Progenitor cell of endocrine pancreas (in vitro differentiated cells): ENCODE measurements around the gene MPHOSPH9. TPM values are rescaled to one million over a fixed set of nuclear protein-coding genes. Genes with fewer than 3 reads are reported as not detected.
A peak's percentile ranks its signal among the peaks of the same experiment; 100 is the strongest.

Experiments
- DNase-seq: peaks from one replicate; pipeline ENCODE4 v3.0.0; 2021; ENCODE audit warnings: low spot score; ENCODE audit not compliant: unreplicated experiment
- H3K27ac Mint-ChIP-seq: 2 replicates; pipeline ENCODE4 v1.8.0; 2021; ENCODE audit warnings: mild to moderate bottlenecking, moderate library complexity, mixed read lengths
- H3K27me3 Mint-ChIP-seq: 2 replicates; pipeline ENCODE4 v1.8.0; 2021; ENCODE audit warnings: mixed read lengths
- H3K36me3 Mint-ChIP-seq: 2 replicates; pipeline ENCODE4 v1.8.0; 2022; ENCODE audit warnings: mixed read lengths; ENCODE audit not compliant: insufficient read depth
- H3K4me1 Mint-ChIP-seq: 2 replicates; pipeline ENCODE4 v1.8.0; 2021; ENCODE audit warnings: low read depth, mixed read lengths
- H3K4me3 Mint-ChIP-seq: 2 replicates; pipeline ENCODE4 v1.8.0; 2021; ENCODE audit warnings: low read depth, mild to moderate bottlenecking, moderate library complexity, mixed read lengths
- H3K9me3 Mint-ChIP-seq: 2 replicates; pipeline ENCODE4 v1.8.0; 2021; ENCODE audit warnings: low read depth, mixed read lengths
- total RNA-seq: library from RNA; stranded (reverse); gene quantifications from 2 replicates; pipeline ENCODE4 v1.2.1, GENCODE V29; 2021
- TF ChIP-seq, protein P1 (sequence below): fragments of 200-600 bp; sonication (generic); IDR thresholded peaks from one replicate; pipeline ENCODE4 v1.5.0; 2021; ENCODE audit warnings: antibody characterized with exemption, mild to moderate bottlenecking; ENCODE audit not compliant: unreplicated experiment

The MPHOSPH9 gene
- total RNA-seq, 1 donor from 2014 or later: 39.3 TPM

DNA sequence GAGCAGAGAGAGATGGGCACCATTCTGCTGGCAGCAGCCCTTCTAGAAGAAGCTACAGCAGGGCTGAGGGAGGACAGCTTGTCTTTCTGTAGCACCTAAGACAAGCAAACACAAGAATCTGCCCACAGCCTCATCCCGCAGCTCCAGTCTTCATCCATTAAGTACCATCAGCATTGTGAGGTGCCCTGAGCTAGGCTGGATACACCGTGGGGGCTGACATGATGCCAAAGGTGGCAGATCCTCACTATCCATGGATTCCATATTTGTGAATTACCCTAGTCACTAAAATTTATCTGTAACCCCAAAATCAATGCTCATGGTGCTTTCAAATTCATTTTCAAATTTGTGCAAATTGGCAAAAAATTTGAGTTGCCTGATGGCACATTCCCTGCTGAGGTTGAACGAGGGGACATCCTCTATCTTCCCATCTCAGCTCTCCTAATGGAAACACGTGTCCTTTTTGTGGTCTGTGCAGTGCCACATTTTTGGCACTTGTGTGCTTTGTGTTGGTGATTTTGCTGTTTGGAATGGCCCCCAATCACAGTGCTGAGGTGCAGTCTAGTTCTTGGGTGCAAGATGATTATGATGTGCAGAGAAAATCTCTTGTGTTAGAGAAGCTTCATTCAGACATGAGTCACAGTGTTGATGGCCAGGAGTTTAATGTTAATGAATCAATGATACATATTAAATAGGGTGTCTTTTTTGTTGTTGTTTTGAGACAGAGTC is 89.0 kb downstream of the MPHOSPH9 start:
- H3K9me3 Mint-ChIP-seq: no peaks in the 10 kb centered on the region
- H3K4me3 Mint-ChIP-seq: no peak overlapping the region
- H3K27me3 Mint-ChIP-seq: peaks cover 36% of the 10 kb centered on the region
- H3K36me3 Mint-ChIP-seq: no peaks in the 10 kb centered on the region
- H3K27ac Mint-ChIP-seq: no peak overlapping the region
- TF ChIP-seq, protein P1, sequence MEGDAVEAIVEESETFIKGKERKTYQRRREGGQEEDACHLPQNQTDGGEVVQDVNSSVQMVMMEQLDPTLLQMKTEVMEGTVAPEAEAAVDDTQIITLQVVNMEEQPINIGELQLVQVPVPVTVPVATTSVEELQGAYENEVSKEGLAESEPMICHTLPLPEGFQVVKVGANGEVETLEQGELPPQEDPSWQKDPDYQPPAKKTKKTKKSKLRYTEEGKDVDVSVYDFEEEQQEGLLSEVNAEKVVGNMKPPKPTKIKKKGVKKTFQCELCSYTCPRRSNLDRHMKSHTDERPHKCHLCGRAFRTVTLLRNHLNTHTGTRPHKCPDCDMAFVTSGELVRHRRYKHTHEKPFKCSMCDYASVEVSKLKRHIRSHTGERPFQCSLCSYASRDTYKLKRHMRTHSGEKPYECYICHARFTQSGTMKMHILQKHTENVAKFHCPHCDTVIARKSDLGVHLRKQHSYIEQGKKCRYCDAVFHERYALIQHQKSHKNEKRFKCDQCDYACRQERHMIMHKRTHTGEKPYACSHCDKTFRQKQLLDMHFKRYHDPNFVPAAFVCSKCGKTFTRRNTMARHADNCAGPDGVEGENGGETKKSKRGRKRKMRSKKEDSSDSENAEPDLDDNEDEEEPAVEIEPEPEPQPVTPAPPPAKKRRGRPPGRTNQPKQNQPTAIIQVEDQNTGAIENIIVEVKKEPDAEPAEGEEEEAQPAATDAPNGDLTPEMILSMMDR: no peak
- peaks cover 10% of the 10 kb centered on the region for H3K4me1 Mint-ChIP-seq
- no peak for DNase-seq

DNA sequence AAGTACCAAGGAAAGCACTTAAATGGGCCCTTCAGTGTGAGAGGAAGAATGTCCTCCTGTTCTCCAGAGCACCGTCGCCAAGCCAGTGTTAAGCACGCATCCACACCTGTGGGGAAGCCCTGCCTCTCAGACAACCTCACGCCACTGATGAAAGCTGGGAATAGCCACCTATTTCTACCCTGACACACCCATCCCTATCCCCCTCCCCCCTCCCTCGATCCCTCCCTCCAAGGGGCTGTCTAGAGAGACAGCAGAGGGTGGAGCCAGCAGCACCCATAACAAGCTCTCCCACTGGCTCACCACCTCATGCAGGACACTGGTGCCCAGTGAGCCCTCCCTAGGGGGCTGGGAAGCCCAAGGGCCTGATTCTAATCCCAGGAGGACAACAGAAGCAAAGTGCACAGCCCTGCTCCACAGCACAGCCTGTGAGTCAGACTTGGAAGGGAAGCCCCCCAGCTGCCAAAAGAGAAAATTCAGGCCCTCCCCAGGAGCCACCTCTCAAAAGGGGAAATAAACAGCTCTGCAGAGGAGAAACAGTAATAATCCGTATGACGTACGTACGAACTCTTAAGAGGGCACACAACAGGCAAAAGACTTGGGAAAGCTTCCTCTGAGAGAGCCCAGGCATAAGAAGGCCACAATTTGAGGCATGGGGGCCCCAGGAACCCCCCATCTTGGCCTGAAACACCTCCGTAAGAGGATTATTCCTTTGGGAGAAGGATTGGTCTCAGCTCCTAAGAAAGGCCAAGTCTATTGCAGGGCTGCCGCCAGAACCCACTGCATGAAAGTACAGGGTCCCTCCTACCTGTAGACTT is 89.8 kb downstream of the MPHOSPH9 start:
- H3K27ac Mint-ChIP-seq: no peak overlapping the region
- H3K9me3 Mint-ChIP-seq: no peaks in the 10 kb centered on the region
- H3K36me3 Mint-ChIP-seq: no peaks in the 10 kb centered on the region
- no peak for DNase-seq
- peaks cover 29% of the 10 kb centered on the region for H3K27me3 Mint-ChIP-seq
- TF ChIP-seq, protein P1: no peak
- no peak overlapping the region for H3K4me3 Mint-ChIP-seq
- H3K4me1 Mint-ChIP-seq: peaks cover 10% of the 10 kb centered on the region

DNA sequence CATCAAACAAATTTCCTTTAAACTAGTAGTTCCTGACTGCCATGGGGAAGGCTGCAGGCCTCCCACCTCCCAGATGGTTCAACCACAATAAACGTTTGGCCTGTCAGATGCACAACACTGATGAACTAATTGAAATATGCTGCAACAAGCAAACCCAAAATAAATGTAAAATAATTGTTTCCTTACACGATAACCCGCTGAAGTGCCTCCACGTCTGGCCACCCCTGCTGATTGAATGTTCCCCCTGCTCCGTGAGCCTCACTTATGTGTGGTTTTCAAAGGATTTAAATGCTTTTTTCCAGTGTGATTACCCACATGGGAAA is 90.5 kb downstream of the MPHOSPH9 start:
- Mint-ChIP-seq H3K36me3 (no peaks in the 10 kb centered on the region), H3K9me3 (no peaks in the 10 kb centered on the region), H3K27ac (no peak overlapping the region), H3K27me3 (peaks cover 24% of the 10 kb centered on the region), H3K4me3 (no peak overlapping the region), H3K4me1 (peaks cover 10% of the 10 kb centered on the region)
- no peak for DNase-seq
- TF ChIP-seq, protein P1: no peak

DNA sequence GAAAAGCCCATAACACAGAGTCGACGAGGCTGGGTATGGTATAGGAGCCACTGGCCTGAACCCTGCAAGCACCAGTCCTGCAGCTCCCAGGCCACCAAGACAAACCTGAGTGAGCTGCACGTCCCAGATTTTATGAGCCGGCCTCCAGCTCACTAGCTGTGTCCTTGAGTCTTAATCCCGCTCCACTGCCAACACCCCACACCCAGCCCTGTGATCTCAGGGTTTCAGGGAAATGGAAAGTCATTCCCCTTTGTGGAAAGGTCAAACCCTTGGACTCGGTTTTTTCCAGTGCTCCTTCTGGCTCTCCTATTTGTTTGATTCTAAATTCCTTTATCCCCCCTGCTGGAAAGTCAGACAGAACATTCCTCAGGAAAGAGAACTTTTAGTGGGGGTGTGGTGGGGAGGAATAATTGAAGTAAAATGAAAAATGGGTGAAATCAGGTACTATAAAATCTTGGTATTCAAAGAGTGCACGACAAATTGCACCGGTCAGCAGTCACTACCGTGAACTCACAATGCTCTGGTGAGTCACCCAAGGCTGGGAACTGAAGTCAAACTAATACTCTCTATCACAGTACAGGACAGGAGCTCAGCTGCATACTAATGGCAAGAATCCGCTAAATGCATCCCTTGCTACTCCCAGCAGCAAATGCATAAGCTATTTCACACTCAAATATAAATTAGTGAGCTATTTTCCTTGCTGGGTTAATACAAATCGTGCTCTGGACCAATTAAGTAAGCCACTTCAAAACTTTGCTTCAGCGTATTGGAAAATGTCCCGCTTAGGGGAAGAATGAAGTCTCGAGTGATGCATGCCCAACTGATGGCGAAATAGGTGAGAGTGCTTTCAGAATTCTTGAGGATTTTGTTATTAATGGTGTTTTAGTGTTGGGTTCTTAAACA is 91.1 kb downstream of the MPHOSPH9 start:
- no peak for DNase-seq
- no peak overlapping the region for H3K4me3 Mint-ChIP-seq

More for the DNA sequence above, 91.1 kb downstream of the MPHOSPH9 start:
- H3K4me1 Mint-ChIP-seq: peaks cover 10% of the 10 kb centered on the region
- H3K27me3 Mint-ChIP-seq: peaks cover 18% of the 10 kb centered on the region
- TF ChIP-seq, protein P1: no peak
- no peaks in the 10 kb centered on the region for H3K36me3 Mint-ChIP-seq
- H3K9me3 Mint-ChIP-seq: no peaks in the 10 kb centered on the region
- peak overlapping the region; percentile 88 for H3K27ac Mint-ChIP-seq
